ENCODE data around the gene PHYHIPL.
"Not testable (repeated sequence)": the region's sequence is repeated elsewhere in the genome, so short reads cannot be mapped to it uniquely, and the experiment has no call there.

PHYHIPL gene

GRCh38 chr10:59225211-59225610 lies 48.8 kb downstream of the PHYHIPL start:
- TF ChIP-seq ZFX (IDR thresholded peaks at IDR 0.05; ENCODE audit: borderline replicate concordance) (no peak), CTCF (IDR thresholded peaks at IDR 0.05) (no peak)
- H3K27ac ChIP-seq: no peak overlapping the region

- TF ChIP-seq CTCF (IDR thresholded peaks at IDR 0.05) (no peak), ZFX (IDR thresholded peaks at IDR 0.05; ENCODE audit: borderline replicate concordance) (no peak)
- no peak overlapping the region for H3K27ac ChIP-seq
Observed at GRCh38 chr10:59227136-59227673, 50.8 kb downstream of the PHYHIPL start.

GRCh38 chr10:59229441-59229840 lies 53.0 kb downstream of the PHYHIPL start:
- H3K27ac ChIP-seq: no peak overlapping the region
- TF ChIP-seq ZFX (IDR thresholded peaks at IDR 0.05; ENCODE audit: borderline replicate concordance) (no peak), CTCF (IDR thresholded peaks at IDR 0.05) (no peak)

- no peak overlapping the region for H3K27ac ChIP-seq
- TF ChIP-seq CTCF (IDR thresholded peaks at IDR 0.05) (no peak), ZFX (IDR thresholded peaks at IDR 0.05; ENCODE audit: borderline replicate concordance) (no peak)
Observed at GRCh38 chr10:59234194-59234593, 57.8 kb downstream of the PHYHIPL start.

GRCh38 chr10:59234816-59235429 lies 58.5 kb downstream of the PHYHIPL start:
- peak; percentile 85 for TF ChIP-seq CTCF (IDR thresholded peaks at IDR 0.05)
- no peak for TF ChIP-seq ZFX (IDR thresholded peaks at IDR 0.05; ENCODE audit: borderline replicate concordance)

GRCh38 chr10:59236064-59236697 lies 59.7 kb downstream of the PHYHIPL start:
- TF ChIP-seq CTCF (IDR thresholded peaks at IDR 0.05) (no peak), ZFX (IDR thresholded peaks at IDR 0.05; ENCODE audit: borderline replicate concordance) (no peak)
- H3K27ac ChIP-seq: no peak overlapping the region

More at GRCh38 chr10:59234816-59235429, 58.5 kb downstream of the PHYHIPL start:
- H3K27ac ChIP-seq: no peak overlapping the region

GRCh38 chr10:59237775-59238174 lies 61.3 kb downstream of the PHYHIPL start:
- H3K27ac ChIP-seq: peak overlapping the region; percentile 24; the same call in 1 of the 2 replicates
- TF ChIP-seq ZFX (IDR thresholded peaks at IDR 0.05; ENCODE audit: borderline replicate concordance): no peak

GRCh38 chr10:59239108-59239507 lies 62.7 kb downstream of the PHYHIPL start:
- not testable (repeated sequence) for H3K27ac ChIP-seq
